GM12892 (cell line): ENCODE data around the gene LRTM1.

Experiments
- POLR2A ChIP-seq: IDR thresholded peaks from 2 replicates; pipeline ENCODE4 v1.6.1; 2011; ENCODE audit warnings: low read depth, low read length, control low read depth
- POLR2AphosphoS5 ChIP-seq: IDR thresholded peaks from 2 replicates; pipeline ENCODE4 v1.6.1; 2011; ENCODE audit warnings: low read depth, low read length, control low read depth
- TAF1 ChIP-seq: IDR thresholded peaks from 2 replicates; pipeline ENCODE4 v1.6.1; 2011; ENCODE audit warnings: low read depth, mild to moderate bottlenecking, control low read depth, low read length, borderline replicate concordance

DNA sequence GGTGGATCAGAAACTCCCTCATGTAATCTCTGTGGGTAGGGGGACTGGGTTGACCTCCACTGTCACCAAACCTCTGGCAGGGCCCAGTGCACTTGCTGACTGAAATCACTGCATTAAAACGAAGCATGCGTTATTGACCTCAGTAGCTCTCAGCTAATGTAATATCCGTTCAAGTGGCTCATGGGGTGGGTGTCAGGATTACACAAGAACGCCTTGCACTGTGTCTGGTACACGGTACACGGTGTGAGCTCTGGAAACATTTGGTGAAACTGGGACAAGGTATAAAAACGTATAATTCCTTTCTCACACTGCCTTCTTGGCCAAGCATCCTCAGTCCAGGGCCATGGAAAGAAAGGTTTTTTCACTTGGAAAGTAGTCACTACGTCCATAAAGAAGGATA is 11.9 kb downstream of the LRTM1 start:
- no peak for TF ChIP-seq POLR2A
- TF ChIP-seq POLR2AphosphoS5, result no peak
- no peak for TF ChIP-seq TAF1
